IMR-90 (cell line): Measurements from ENCODE around the gene CALN1. TPM values are rescaled to one million over a fixed set of nuclear protein-coding genes. Genes with fewer than 3 reads are reported as not detected.

ENCODE experiments used
- ATAC-seq: fragments of 200-7000 bp; cut with Tn5 transposase; 2 replicates; pipeline ENCODE4 v1.9.1; 2020; ENCODE audit warnings: low read depth, mild to moderate bottlenecking, moderate library complexity
- BruUV-seq: library from RNA; stranded (reverse); fragments of 400-500 nt; replicated peaks from 2 replicates; lab custom pipeline; 2021; lab: Mats Ljungman, UMichigan
- CTCF ChIA-PET: fragments of 300-600 bp; formaldehyde crosslinking; extraction: SDS; loops from one replicate; lab custom pipeline; 2021; ENCODE audit warnings: antibody characterized with exemption; lab: Yijun Ruan, JAX
- POLR2A ChIA-PET: fragments of 300-600 bp; sonication (Branson Sonifier 250); formaldehyde crosslinking; loops from one replicate; lab custom pipeline; 2022; ENCODE audit warnings: antibody characterized with exemption; ENCODE audit not compliant: unreplicated experiment; lab: Charles Lee
- DNase-seq: peaks from one replicate; pipeline ENCODE4 v3.0.0; 2013
- H2AFZ ChIP-seq: replicated peaks from 2 replicates; pipeline ENCODE3; 2013; ENCODE audit warnings: low read length, mild to moderate bottlenecking; ENCODE audit not compliant: poor library complexity
- H2AK5ac ChIP-seq: 2 replicates; pipeline ENCODE4 v1.6.1; 2013; ENCODE audit warnings: low read depth, low read length, inconsistent platforms
- H2AK9ac ChIP-seq: replicated peaks from 2 replicates; pipeline ENCODE3; 2013; ENCODE audit warnings: mild to moderate bottlenecking, low read depth, low read length, moderate library complexity; ENCODE audit not compliant: poor library complexity
- H2BK120ac ChIP-seq: 2 replicates; pipeline ENCODE4 v1.6.1; 2013; ENCODE audit warnings: low read depth, low read length, inconsistent platforms
- H2BK15ac ChIP-seq: 3 replicates; pipeline ENCODE4 v1.6.1; 2013; ENCODE audit warnings: low read depth, low read length, inconsistent platforms
- H2BK20ac ChIP-seq: 2 replicates; pipeline ENCODE4 v1.6.1; 2013; ENCODE audit warnings: low read depth, mild to moderate bottlenecking, inconsistent platforms, low read length, moderate library complexity
- H2BK5ac ChIP-seq: 2 replicates; pipeline ENCODE4 v1.6.1; 2013; ENCODE audit warnings: mild to moderate bottlenecking, low read depth, low read length, inconsistent platforms; ENCODE audit not compliant: poor library complexity, severe bottlenecking
- H3K14ac ChIP-seq: replicated peaks from 2 replicates; pipeline ENCODE4 v1.6.1; 2013; ENCODE audit warnings: low read depth, low read length, inconsistent platforms
- H3K18ac ChIP-seq: 2 replicates; pipeline ENCODE4 v1.6.1; 2013; ENCODE audit warnings: low read depth, low read length, control low read depth
- H3K23ac ChIP-seq: 2 replicates; pipeline ENCODE4 v1.6.1; 2013; ENCODE audit warnings: low read depth, low read length, inconsistent platforms
- H3K27ac ChIP-seq: 2 replicates; pipeline ENCODE4 v1.5.1; 2013; ENCODE audit warnings: mild to moderate bottlenecking, control low read depth, low read length; ENCODE audit not compliant: insufficient read depth
- H3K27me3 ChIP-seq: 2 replicates; pipeline ENCODE4 v1.6.1; 2013; ENCODE audit warnings: low read length; ENCODE audit not compliant: control insufficient read depth, insufficient read depth
- H3K36me3 ChIP-seq: 2 replicates; pipeline ENCODE4 v1.6.1; 2013; ENCODE audit warnings: low read length, mixed read lengths; ENCODE audit not compliant: control insufficient read depth, insufficient read depth
- H3K4ac ChIP-seq: 2 replicates; pipeline ENCODE4 v1.6.1; 2013; ENCODE audit warnings: low read depth, low read length, inconsistent platforms
- H3K4me1 ChIP-seq: 2 replicates; pipeline ENCODE4 v1.6.1; 2013; ENCODE audit warnings: low read length, mixed read lengths; ENCODE audit not compliant: control insufficient read depth, insufficient read depth
- H3K4me2 ChIP-seq: 2 replicates; pipeline ENCODE4 v1.6.1; 2013; ENCODE audit warnings: low read depth, mild to moderate bottlenecking, control low read depth, low read length, moderate library complexity
- H3K4me3 ChIP-seq: 2 replicates; pipeline ENCODE4 v1.5.1; 2013; ENCODE audit warnings: low read depth, mild to moderate bottlenecking, control low read depth, low read length, moderate library complexity; ENCODE audit not compliant: insufficient read depth
- H3K56ac ChIP-seq: 2 replicates; pipeline ENCODE4 v1.6.1; 2013; ENCODE audit warnings: low read length, inconsistent platforms; ENCODE audit not compliant: insufficient read depth; ENCODE audit errors: extremely low read depth
- H3K79me1 ChIP-seq, 2 experiments: 2 replicates each; pipeline ENCODE4 v1.6.1; 2013; ENCODE audit warnings: low read length in 2 of 2, inconsistent platforms in 1 of 2, low read depth in 1 of 2
- H3K9ac ChIP-seq: 2 replicates; pipeline ENCODE4 v1.6.1; 2013; ENCODE audit warnings: low read depth, low read length, control low read depth
- H3K9me1 ChIP-seq: 2 replicates; pipeline ENCODE4 v1.6.1; 2013; ENCODE audit warnings: low read length, inconsistent platforms; ENCODE audit not compliant: insufficient read depth
- H3K9me3 ChIP-seq: 2 replicates; pipeline ENCODE4 v1.6.1; 2013; ENCODE audit warnings: low read length; ENCODE audit not compliant: control insufficient read depth, insufficient read depth
- H4K20me1 ChIP-seq: 2 replicates; pipeline ENCODE4 v1.6.1; 2013; ENCODE audit warnings: low read length, inconsistent platforms; ENCODE audit not compliant: insufficient read depth
- H4K5ac ChIP-seq: 2 replicates; pipeline ENCODE4 v1.6.1; 2013; ENCODE audit warnings: mild to moderate bottlenecking, low read depth, low read length, control low read depth
- H4K8ac ChIP-seq, 2 experiments: 2 replicates each; pipeline ENCODE4 v1.6.1; 2013; ENCODE audit warnings: low read depth in 2 of 2, low read length in 2 of 2, control low read depth in 1 of 2, inconsistent platforms in 1 of 2
- H4K91ac ChIP-seq: 2 replicates; pipeline ENCODE4 v1.6.1; 2013; ENCODE audit warnings: low read depth, low read length, inconsistent platforms; ENCODE audit not compliant: insufficient read depth
- BHLHE40 ChIP-seq: fragments of 150-350 bp; IDR thresholded peaks from 2 replicates; pipeline ENCODE4 v1.6.1; 2016; ENCODE audit warnings: mild to moderate bottlenecking, low read depth, low read length
- CEBPB ChIP-seq: IDR thresholded peaks from 2 replicates; pipeline ENCODE4 v1.6.1; 2012; ENCODE audit warnings: low read depth, low read length, improper control_type of control experiment
- CHD1 ChIP-seq: IDR thresholded peaks from 2 replicates; pipeline ENCODE4 v1.6.1; 2012; ENCODE audit warnings: low read depth, low read length, improper control_type of control experiment
- CTCF ChIP-seq: conservative IDR thresholded peaks from 2 replicates; pipeline ENCODE4 v1.5.1; 2012; ENCODE audit warnings: mild to moderate bottlenecking, low read depth, low read length, improper control_type of control experiment
- ELK1 ChIP-seq: fragments of 150-350 bp; IDR thresholded peaks from 2 replicates; pipeline ENCODE4 v1.6.1; 2016; ENCODE audit warnings: low read depth, mild to moderate bottlenecking, low read length, moderate library complexity, borderline replicate concordance
- FOS ChIP-seq: fragments of 150-350 bp; IDR thresholded peaks from 2 replicates; pipeline ENCODE4 v1.6.1; 2016; ENCODE audit warnings: low read depth, low read length
- MAFK ChIP-seq: IDR thresholded peaks from 2 replicates; pipeline ENCODE4 v1.6.1; 2012; ENCODE audit warnings: low read depth, low read length, improper control_type of control experiment
- MAZ ChIP-seq: IDR thresholded peaks from 2 replicates; pipeline ENCODE4 v1.6.1; 2012; ENCODE audit warnings: low read depth, mild to moderate bottlenecking, low read length, improper control_type of control experiment, moderate library complexity, borderline replicate concordance
- MXI1 ChIP-seq: IDR thresholded peaks from 2 replicates; pipeline ENCODE4 v1.6.1; 2012; ENCODE audit warnings: low read depth, mild to moderate bottlenecking, low read length, moderate library complexity, borderline replicate concordance
- NFE2L2 ChIP-seq: fragments of 150-350 bp; IDR thresholded peaks from 2 replicates; pipeline ENCODE4 v1.6.1; 2016; ENCODE audit warnings: low read depth, mild to moderate bottlenecking, low read length
- POLR2A ChIP-seq: IDR thresholded peaks from 2 replicates; pipeline ENCODE4 v1.6.1; 2012; ENCODE audit warnings: mild to moderate bottlenecking, low read depth, low read length
- RAD21 ChIP-seq: IDR thresholded peaks from 2 replicates; pipeline ENCODE4 v1.6.1; 2012; ENCODE audit warnings: low read length, improper control_type of control experiment
- RCOR1 ChIP-seq: IDR thresholded peaks from 2 replicates; pipeline ENCODE4 v1.6.1; 2012; ENCODE audit warnings: mild to moderate bottlenecking, low read length, improper control_type of control experiment; ENCODE audit not compliant: insufficient replicate concordance
- RFX5 ChIP-seq: IDR thresholded peaks from 2 replicates; pipeline ENCODE4 v1.8.0; 2012; ENCODE audit warnings: low read depth, mild to moderate bottlenecking, low read length, moderate library complexity
- SMC3 ChIP-seq: fragments of 150-350 bp; IDR thresholded peaks from 2 replicates; pipeline ENCODE4 v1.6.1; 2016; ENCODE audit warnings: low read depth, mild to moderate bottlenecking, antibody characterized with exemption, low read length, moderate library complexity
- USF2 ChIP-seq: fragments of 150-350 bp; IDR thresholded peaks from 2 replicates; pipeline ENCODE4 v1.6.1; 2017; ENCODE audit warnings: mild to moderate bottlenecking, antibody characterized with exemption, low read length, low read depth
- whole genome bisulfite sequencing, 2 experiments: methylation state at CpG; one replicate each; pipeline versions ENCODE4 v1.1.5 to v1.1.7; 2013; ENCODE audit warnings: missing lambda C conversion rate in 2 of 2; ENCODE audit not compliant: insufficient read length in 1 of 2; ENCODE audit errors: extremely low coverage in 2 of 2; 5-methylcytosine and 5-hydroxymethylcytosine counted together
- dilution Hi-C: fragments of 300-500 bp; cut with HindIII; formaldehyde crosslinking; loops from one replicate; pipeline ENCODE4 v1.14.3; 2018; ENCODE audit warnings: low sequenced_read_pairs; ENCODE audit not compliant: unreplicated experiment
- in situ Hi-C: fragments of 300-500 bp; cut with MboI; formaldehyde crosslinking; loops from 3 replicates; pipeline ENCODE4 v1.14.3; 2019; ENCODE audit warnings: low sequenced_read_pairs, inconsistent platforms, mixed read lengths
- intact Hi-C: fragments of 100-400 bp; cut with micrococcal nuclease; formaldehyde crosslinking; loops from 2 replicates; pipeline ENCODE4 v1.10.0; 2022
- polyA plus RNA-seq, 3 experiments: library from polyadenylated mRNA; depleted of rRNA; stranded (reverse); fragments of >200 nt; gene quantifications; 2 replicates each; pipeline ENCODE4 v1.2.3, GENCODE V29; 2012; ENCODE audit warnings: low replicate concordance in 1 of 3
- total RNA-seq: library from RNA; depleted of rRNA; stranded (reverse); fragments of >200 nt; gene quantifications from 2 replicates; pipeline ENCODE4 v1.2.3, GENCODE V29; 2012

CALN1 gene
- total and polyA plus RNA-seq, 2 of the 4 experiments (the other 2 are of a cell fraction), result not detected

- intact Hi-C loops, result no loop called here
- no peak overlapping the region for H2BK20ac ChIP-seq
- ChIA-PET POLR2A (no interaction called here), CTCF (no interaction called here)
- no peaks in the 10 kb centered on the region for H3K79me1 ChIP-seq
- H3K56ac ChIP-seq, result no peak overlapping the region
- H2AK5ac ChIP-seq, result no peak overlapping the region
- H3K4me2 ChIP-seq, result no peak overlapping the region
- TF ChIP-seq SMC3 (no peak), RAD21 (no peak), BHLHE40 (no peak), ELK1 (no peak), RCOR1 (no peak), CTCF (no peak), NFE2L2 (no peak), MAFK (no peak), MAZ (no peak), POLR2A (no peak), CEBPB (no peak), FOS (no peak), MXI1 (no peak), USF2 (no peak), RFX5 (no peak), CHD1 (no peak)
- no peak overlapping the region for H3K27ac ChIP-seq
- no peaks in the 10 kb centered on the region for H3K4me1 ChIP-seq
- no peak overlapping the region for H2BK5ac ChIP-seq
- H3K9me3 ChIP-seq, result peaks cover 20% of the 10 kb centered on the region
- no peak overlapping the region for H4K5ac ChIP-seq
- no peak overlapping the region for H3K9ac ChIP-seq
- no peaks in the 10 kb centered on the region for H3K27me3 ChIP-seq
- in situ Hi-C loops, result no loop called here
- H2BK15ac ChIP-seq, result no peak overlapping the region
- DNase-seq (no peak), ATAC-seq (no peak)
- dilution Hi-C loops, result no loop called here
- no peak overlapping the region for H4K91ac ChIP-seq
- no peak overlapping the region for H3K14ac ChIP-seq
- no peak overlapping the region for H3K23ac ChIP-seq
- H4K20me1 ChIP-seq, result no peaks in the 10 kb centered on the region
- no peak overlapping the region for H4K8ac ChIP-seq
- H3K4me3 ChIP-seq, result no peak overlapping the region
- no TSS peak for BruUV-seq
- no peak overlapping the region for H2BK120ac ChIP-seq
- 67% methylated on average over 3 of the region's 7 CpGs; no CpG with 5 or more reads in 1 of the 2 experiments for whole genome bisulfite sequencing, 2 experiments
- no peak overlapping the region for H2AFZ ChIP-seq
- no peak overlapping the region for H3K18ac ChIP-seq
- H3K4ac ChIP-seq, result no peak overlapping the region
- H3K9me1 ChIP-seq, result no peaks in the 10 kb centered on the region
- no peak overlapping the region for H2AK9ac ChIP-seq
- H3K36me3 ChIP-seq, result no peaks in the 10 kb centered on the region
These were observed 423.9 kb downstream of the CALN1 start for GRCh38 chr7:71988201-71988600.
